H9 (cell line): Measurements from ENCODE around the gene TBC1D22A. TPM values are rescaled to one million over a fixed set of nuclear protein-coding genes. Genes with fewer than 3 reads are reported as not detected.
"Not testable (repeated sequence)": the region's sequence is repeated elsewhere in the genome, so short reads cannot be mapped to it uniquely, and the experiment has no call there.

ENCODE experiments used
- DNase-seq: peaks from one replicate; pipeline ENCODE4 v3.0.0-alpha.2; 2017
- H2AFZ ChIP-seq: one replicate; pipeline ENCODE4 v1.6.1; 2013; ENCODE audit warnings: mild to moderate bottlenecking, low read length, control low read depth, moderate library complexity
- H2AK5ac ChIP-seq: 2 replicates; pipeline ENCODE4 v1.6.1; 2013; ENCODE audit warnings: low read length, control low read depth, mixed read lengths; ENCODE audit not compliant: insufficient read length
- H2BK120ac ChIP-seq: one replicate; pipeline ENCODE4 v1.6.1; 2013; ENCODE audit warnings: low read depth, mild to moderate bottlenecking, low read length, control low read depth, inconsistent platforms; ENCODE audit not compliant: poor library complexity, severe bottlenecking
- H2BK12ac ChIP-seq: 2 replicates; pipeline ENCODE4 v1.6.1; 2013; ENCODE audit warnings: low read length, control low read depth, mixed read lengths, low read depth; ENCODE audit not compliant: insufficient read length
- H2BK15ac ChIP-seq: 2 replicates; pipeline ENCODE4 v1.6.1; 2013; ENCODE audit warnings: low read depth, low read length, control low read depth
- H2BK20ac ChIP-seq: one replicate; pipeline ENCODE4 v1.6.1; 2013; ENCODE audit warnings: low read depth, mild to moderate bottlenecking, low read length, control low read depth, inconsistent platforms; ENCODE audit not compliant: poor library complexity, severe bottlenecking
- H2BK5ac ChIP-seq: 2 replicates; pipeline ENCODE4 v1.6.1; 2013; ENCODE audit warnings: low read length, control low read depth, mixed read lengths; ENCODE audit not compliant: insufficient read length
- H3K14ac ChIP-seq: 2 replicates; pipeline ENCODE4 v1.6.1; 2013; ENCODE audit warnings: low read length, control low read depth; ENCODE audit not compliant: insufficient read depth
- H3K18ac ChIP-seq: 2 replicates; pipeline ENCODE4 v1.6.1; 2013; ENCODE audit warnings: low read depth, mild to moderate bottlenecking, mixed read lengths, low read length, control low read depth; ENCODE audit not compliant: insufficient read length
- H3K23ac ChIP-seq: 2 replicates; pipeline ENCODE4 v1.6.1; 2013; ENCODE audit warnings: low read length, control low read depth, mixed read lengths, low read depth; ENCODE audit not compliant: insufficient read length
- H3K23me2 ChIP-seq: 2 replicates; pipeline ENCODE4 v1.6.1; 2013; ENCODE audit warnings: low read depth, mild to moderate bottlenecking, mixed read lengths, low read length, control low read depth; ENCODE audit not compliant: insufficient read length, poor library complexity, severe bottlenecking
- H3K27ac ChIP-seq: 2 replicates; pipeline ENCODE4 v1.5.1; 2013; ENCODE audit warnings: low read length, control low read depth, mixed read lengths, low read depth; ENCODE audit not compliant: insufficient read length
- H3K27me3 ChIP-seq: 2 replicates; pipeline ENCODE4 v1.6.1; 2013; ENCODE audit warnings: low read length, control low read depth, inconsistent platforms; ENCODE audit not compliant: insufficient read depth
- H3K4ac ChIP-seq: 2 replicates; pipeline ENCODE4 v1.6.1; 2013; ENCODE audit warnings: low read depth, mild to moderate bottlenecking, control low read depth, inconsistent platforms, low read length, moderate library complexity
- H3K4me1 ChIP-seq: 2 replicates; pipeline ENCODE4 v1.6.1; 2013; ENCODE audit warnings: low read length, control low read depth, inconsistent platforms; ENCODE audit not compliant: insufficient read depth
- H3K4me2 ChIP-seq: 2 replicates; pipeline ENCODE4 v1.6.1; 2013; ENCODE audit warnings: low read length, control low read depth, mixed read lengths; ENCODE audit not compliant: insufficient read length, insufficient read depth
- H3K56ac ChIP-seq: 2 replicates; pipeline ENCODE4 v1.6.1; 2013; ENCODE audit warnings: low read depth, mild to moderate bottlenecking, mixed read lengths, low read length, control low read depth; ENCODE audit not compliant: insufficient read length
- H3K79me1 ChIP-seq: 2 replicates; pipeline ENCODE4 v1.6.1; 2013; ENCODE audit warnings: low read depth, mild to moderate bottlenecking, moderate library complexity, low read length, control low read depth, inconsistent platforms; ENCODE audit not compliant: insufficient read depth, poor library complexity, severe bottlenecking
- H3K79me2 ChIP-seq: 2 replicates; pipeline ENCODE4 v1.6.1; 2013; ENCODE audit warnings: low read length, control low read depth, inconsistent platforms; ENCODE audit not compliant: insufficient read depth
- H3K9ac ChIP-seq: 2 replicates; pipeline ENCODE4 v1.6.1; 2013; ENCODE audit warnings: low read length, control low read depth, mixed read lengths; ENCODE audit not compliant: insufficient read length; ENCODE audit errors: extremely low read depth
- H3K9me3 ChIP-seq: one replicate; pipeline ENCODE4 v1.6.1; 2013; ENCODE audit warnings: low read depth, low read length, inconsistent platforms; ENCODE audit not compliant: control insufficient read depth
- H3T11ph ChIP-seq: one replicate; pipeline ENCODE4 v1.6.1; 2013; ENCODE audit warnings: mild to moderate bottlenecking, low read length, control low read depth, inconsistent platforms
- H4K20me1 ChIP-seq: one replicate; pipeline ENCODE4 v1.6.1; 2013; ENCODE audit not compliant: control insufficient read depth, insufficient read length, insufficient read depth
- H4K5ac ChIP-seq: 2 replicates; pipeline ENCODE4 v1.6.1; 2013; ENCODE audit warnings: low read depth, mild to moderate bottlenecking, mixed read lengths, low read length, control low read depth; ENCODE audit not compliant: insufficient read length
- H4K8ac ChIP-seq: replicated peaks from 2 replicates; pipeline ENCODE4 v1.6.1; 2013; ENCODE audit warnings: low read length, control low read depth, mixed read lengths, low read depth; ENCODE audit not compliant: insufficient read length
- H4K91ac ChIP-seq: 2 replicates; pipeline ENCODE4 v1.6.1; 2013; ENCODE audit warnings: low read depth, mild to moderate bottlenecking, moderate library complexity, mixed read lengths, low read length, control low read depth; ENCODE audit not compliant: insufficient read length
- H3K27ac Mint-ChIP-seq, 3 experiments: 2 replicates in 2 of 3; 3 replicates in 1 of 3; pipeline ENCODE4 v1.8.0; 2020 to 2021; ENCODE audit warnings: mixed read lengths in 3 of 3, mild to moderate bottlenecking in 1 of 3, moderate library complexity in 1 of 3
- H3K27me3 Mint-ChIP-seq: 2 replicates; pipeline ENCODE4 v1.8.0; 2021; ENCODE audit warnings: low read depth, mild to moderate bottlenecking, moderate library complexity, mixed read lengths
- H3K36me3 Mint-ChIP-seq, 3 experiments: 2 replicates in 2 of 3; 3 replicates in 1 of 3; pipeline ENCODE4 v1.8.0; 2020 to 2021; ENCODE audit warnings: low read depth in 3 of 3, mixed read lengths in 3 of 3; ENCODE audit not compliant: insufficient read depth in 1 of 3
- H3K4me1 Mint-ChIP-seq, 2 experiments: 2 replicates each; pipeline ENCODE4 v1.8.0; 2020; ENCODE audit warnings: mixed read lengths in 2 of 2
- H3K4me3 Mint-ChIP-seq, 2 experiments: 2 replicates in 1 of 2; 3 replicates in 1 of 2; pipeline ENCODE4 v1.8.0; 2020 to 2021; ENCODE audit warnings: mild to moderate bottlenecking in 2 of 2, mixed read lengths in 2 of 2, moderate library complexity in 1 of 2
- H3K9me3 Mint-ChIP-seq, 2 experiments: 2 replicates in 1 of 2; 3 replicates in 1 of 2; pipeline ENCODE4 v1.8.0; 2020; ENCODE audit warnings: mild to moderate bottlenecking in 2 of 2, mixed read lengths in 2 of 2, moderate library complexity in 1 of 2
- CTCF ChIP-seq: fragments of 200-600 bp; sonication (generic); conservative IDR thresholded peaks from 3 replicates; pipeline ENCODE4 v1.8.0; 2021; ENCODE audit warnings: antibody characterized with exemption, mild to moderate bottlenecking
- WGBS: extraction: QIAGEN DNeasy Blood & Tissue Kit; methylation state at CpG from one replicate; pipeline ENCODE4 v1.1.7; 2013; ENCODE audit warnings: missing lambda C conversion rate, low lambda C conversion rate, mixed read lengths; ENCODE audit not compliant: insufficient read length; ENCODE audit errors: extremely low coverage; 5-methylcytosine and 5-hydroxymethylcytosine counted together
- total RNA-seq: library from RNA; stranded (reverse); gene quantifications from 2 replicates; pipeline ENCODE4 v1.2.1, GENCODE V29; 2021

TBC1D22A gene
- total RNA-seq, 1 experiment from 2014 or later: 20.8 TPM

GRCh38 chr22:47139790-47140119 lies 377.3 kb downstream of the TBC1D22A start:
- Histone ChIP-seq H3K9ac (no peak overlapping the region), H3K79me2 (no peaks in the 10 kb centered on the region), H2BK15ac (no peak overlapping the region), H3K18ac (no peak overlapping the region), H3K23ac (no peak overlapping the region), H2BK12ac (no peak overlapping the region), H3T11ph (no peak overlapping the region), H3K23me2 (no peaks in the 10 kb centered on the region), H4K91ac (no peak overlapping the region), H3K4me1 (no peaks in the 10 kb centered on the region), H3K27me3 (no peaks in the 10 kb centered on the region), H2AK5ac (no peak overlapping the region), H2AFZ (no peak overlapping the region), H4K8ac (no peak overlapping the region), H3K56ac (no peak overlapping the region), H2BK120ac (no peak overlapping the region), H2BK20ac (no peak overlapping the region), H3K79me1 (no peaks in the 10 kb centered on the region), H3K9me3 (no peaks in the 10 kb centered on the region), H3K27ac (no peak overlapping the region), H2BK5ac (no peak overlapping the region), H3K4me2 (no peak overlapping the region), H3K14ac (no peak overlapping the region), H4K20me1 (no peaks in the 10 kb centered on the region), H4K5ac (no peak overlapping the region), H3K4ac (no peak overlapping the region)
- H3K27ac Mint-ChIP-seq: no peak overlapping the region
- WGBS: no CpG with 5 or more reads among the region's 6 CpGs
- peaks cover 1% of the 10 kb centered on the region; the same call in 1 of the 2 replicates for H3K27me3 Mint-ChIP-seq
- H3K4me3 Mint-ChIP-seq: no peak overlapping the region
- no peaks in the 10 kb centered on the region for H3K4me1 Mint-ChIP-seq
- TF ChIP-seq CTCF: no peak
- no peaks in the 10 kb centered on the region for H3K9me3 Mint-ChIP-seq
- DNase-seq: no peak
- no peaks in the 10 kb centered on the region; a peak in 1 of 7 replicates for H3K36me3 Mint-ChIP-seq

- H3K27ac Mint-ChIP-seq: not testable (repeated sequence)
Observed at GRCh38 chr22:47140975-47141374, 378.5 kb downstream of the TBC1D22A start.

More at GRCh38 chr22:47140975-47141374, 378.5 kb downstream of the TBC1D22A start:
- not testable (repeated sequence) for H2BK5ac ChIP-seq, H3K27me3 ChIP-seq, H3K27ac ChIP-seq, H3K9me3 ChIP-seq, H3K4ac ChIP-seq, H3K18ac ChIP-seq, H3K36me3 Mint-ChIP-seq, H4K20me1 ChIP-seq, H3K27me3 Mint-ChIP-seq, H3K23me2 ChIP-seq, H3K4me1 ChIP-seq, H4K8ac ChIP-seq, DNase-seq, H3K79me1 ChIP-seq, H3K56ac ChIP-seq, H3K23ac ChIP-seq, H3K4me2 ChIP-seq, H2AFZ ChIP-seq, H2BK20ac ChIP-seq, H4K91ac ChIP-seq, H2BK120ac ChIP-seq, H2BK15ac ChIP-seq, H3K9ac ChIP-seq, H3T11ph ChIP-seq, H3K4me3 Mint-ChIP-seq, H2AK5ac ChIP-seq, H4K5ac ChIP-seq, H3K79me2 ChIP-seq, H2BK12ac ChIP-seq, H3K14ac ChIP-seq, H3K4me1 Mint-ChIP-seq, H3K9me3 Mint-ChIP-seq
- WGBS: no CpG with 5 or more reads among the region's 8 CpGs
